Measurements from ENCODE around the gene DSTYK.
"Not testable (repeated sequence)": the region's sequence is repeated elsewhere in the genome, so short reads cannot be mapped to it uniquely, and the experiment has no call there.

DSTYK gene

GRCh38 chr1:205240569-205240968 is 29.1 kb upstream of the DSTYK start:
- DNase-seq (ENCODE audit: low read depth in 2 of 2): no peak

DNA sequence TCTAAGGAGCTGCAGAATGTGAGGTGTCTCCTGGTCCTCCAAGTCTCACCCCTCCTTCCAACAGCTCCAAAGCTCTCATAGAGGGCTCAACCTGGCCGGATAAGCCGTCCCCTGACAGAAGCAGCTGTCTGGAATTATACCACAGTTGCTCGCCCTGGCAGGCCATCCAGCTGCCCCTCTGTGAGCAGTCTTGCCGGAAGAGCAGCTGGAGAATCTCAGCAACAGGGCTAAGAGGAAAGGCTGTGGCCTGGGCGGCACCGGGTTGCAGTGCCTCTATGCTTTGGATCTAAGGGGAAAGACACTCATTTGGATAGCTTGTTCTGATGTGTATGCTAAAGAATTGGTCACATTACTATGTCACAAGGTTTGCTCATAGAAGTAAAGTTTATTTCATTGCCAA is 28.6 kb upstream of the DSTYK start:
- no peak for DNase-seq (ENCODE audit: low read depth in 2 of 2)

GRCh38 chr1:205239078-205239477 is 27.6 kb upstream of the DSTYK start:
- DNase-seq (ENCODE audit: low read depth in 2 of 2): no peak

DNA sequence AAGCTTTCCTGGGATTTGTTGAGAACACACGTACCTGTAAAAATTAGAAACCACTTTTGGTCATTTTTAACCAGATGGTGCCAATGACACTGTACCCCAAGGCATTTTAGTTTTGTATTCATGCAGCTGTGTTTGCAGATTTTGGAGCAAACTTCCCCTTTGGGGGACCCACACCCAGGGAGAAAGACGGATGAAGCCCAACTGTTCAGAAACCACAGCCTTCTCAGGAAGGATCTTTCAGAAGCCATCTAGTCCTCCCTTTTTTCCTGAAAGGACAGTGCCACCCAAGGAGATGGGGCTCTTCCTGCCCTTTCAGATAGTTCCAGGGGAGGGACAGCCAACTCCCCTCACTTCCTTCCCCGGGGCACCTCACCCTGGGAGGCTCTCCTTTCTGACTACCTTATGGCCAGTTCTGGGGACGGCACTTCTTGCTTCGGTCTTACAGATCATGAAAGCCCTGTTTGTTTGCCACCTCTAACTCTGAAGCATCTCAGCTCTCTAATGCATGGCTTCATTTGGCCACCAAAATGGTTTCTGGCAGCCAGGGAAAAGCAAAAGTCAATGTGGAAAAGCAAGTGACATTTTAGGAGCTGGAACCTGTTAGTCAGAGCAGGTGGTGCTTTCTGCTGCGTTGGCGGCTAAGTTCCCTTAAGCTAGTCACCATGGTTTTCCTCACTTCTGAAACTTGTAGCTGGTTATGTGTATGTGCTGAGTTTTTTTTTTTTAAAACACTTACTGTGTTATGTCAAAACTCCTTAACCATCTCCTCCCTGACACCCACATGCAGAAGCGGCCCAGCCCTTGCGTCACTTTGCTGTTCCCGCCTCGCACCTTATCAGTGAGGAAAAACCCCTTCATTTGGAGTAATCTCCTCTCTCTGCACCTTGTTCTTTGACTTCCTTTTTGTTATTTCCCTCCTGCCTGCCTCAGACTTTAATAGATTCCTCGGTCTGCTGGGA is 26.3 kb upstream of the DSTYK start:
- peak; percentile 34 to 38 for DNase-seq (ENCODE audit: low read depth in 2 of 2)

DNA sequence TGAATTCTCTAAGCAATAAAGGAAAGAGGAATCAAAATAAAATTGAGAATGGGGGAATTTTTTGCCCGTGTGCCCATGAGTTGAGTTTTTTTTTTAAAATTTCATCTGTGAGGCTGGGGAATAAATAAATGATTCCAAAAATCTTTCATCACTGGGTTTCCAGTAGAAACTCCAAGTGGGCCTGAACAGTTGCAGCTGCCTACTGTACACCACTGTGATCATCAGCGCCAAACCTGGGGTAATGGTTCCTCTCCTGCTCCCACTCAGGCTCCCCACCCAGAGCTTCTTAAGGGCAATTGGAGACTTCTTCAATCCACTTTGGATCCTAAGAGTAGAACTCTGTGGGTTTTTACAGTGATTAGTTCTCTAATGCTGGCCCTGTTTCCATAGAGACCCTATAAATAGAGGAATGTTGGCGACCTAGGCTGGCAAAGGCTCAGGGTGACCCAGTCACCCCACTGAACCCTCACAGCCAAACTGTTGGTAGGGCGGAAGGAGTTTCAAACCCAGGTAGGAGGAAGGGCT is 25.5 kb upstream of the DSTYK start:
- no peak for DNase-seq (ENCODE audit: low read depth in 2 of 2)

GRCh38 chr1:205236526-205236925 is 25.0 kb upstream of the DSTYK start:
- no peak for DNase-seq (ENCODE audit: low read depth in 2 of 2)

DNA sequence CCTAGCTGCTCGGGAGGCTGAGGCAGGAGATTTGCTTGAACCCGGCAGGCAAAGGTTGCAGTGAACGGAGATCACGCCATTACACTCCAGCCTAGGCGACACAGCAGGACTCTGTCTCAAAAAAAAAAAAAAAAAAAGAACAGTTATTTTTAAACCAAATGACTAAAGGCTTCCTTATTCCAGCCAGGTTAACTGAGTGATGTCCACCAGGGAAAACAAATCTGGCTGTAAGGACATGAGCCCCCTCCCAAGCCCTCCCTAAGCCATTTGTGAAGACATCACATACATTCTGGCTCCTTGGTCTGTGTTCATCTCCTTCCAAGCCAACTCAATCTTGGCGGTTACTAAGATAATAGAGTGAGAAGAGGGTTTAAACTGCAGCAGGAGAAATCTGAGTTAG is 24.4 kb upstream of the DSTYK start:
- DNase-seq (ENCODE audit: low read depth in 2 of 2): no peak

GRCh38 chr1:205233986-205234385 is 22.5 kb upstream of the DSTYK start:
- DNase-seq (ENCODE audit: low read depth in 2 of 2): not testable (repeated sequence)

GRCh38 chr1:205232945-205233397 is 21.5 kb upstream of the DSTYK start:
- DNase-seq (ENCODE audit: low read depth in 2 of 2): no peak

DNA sequence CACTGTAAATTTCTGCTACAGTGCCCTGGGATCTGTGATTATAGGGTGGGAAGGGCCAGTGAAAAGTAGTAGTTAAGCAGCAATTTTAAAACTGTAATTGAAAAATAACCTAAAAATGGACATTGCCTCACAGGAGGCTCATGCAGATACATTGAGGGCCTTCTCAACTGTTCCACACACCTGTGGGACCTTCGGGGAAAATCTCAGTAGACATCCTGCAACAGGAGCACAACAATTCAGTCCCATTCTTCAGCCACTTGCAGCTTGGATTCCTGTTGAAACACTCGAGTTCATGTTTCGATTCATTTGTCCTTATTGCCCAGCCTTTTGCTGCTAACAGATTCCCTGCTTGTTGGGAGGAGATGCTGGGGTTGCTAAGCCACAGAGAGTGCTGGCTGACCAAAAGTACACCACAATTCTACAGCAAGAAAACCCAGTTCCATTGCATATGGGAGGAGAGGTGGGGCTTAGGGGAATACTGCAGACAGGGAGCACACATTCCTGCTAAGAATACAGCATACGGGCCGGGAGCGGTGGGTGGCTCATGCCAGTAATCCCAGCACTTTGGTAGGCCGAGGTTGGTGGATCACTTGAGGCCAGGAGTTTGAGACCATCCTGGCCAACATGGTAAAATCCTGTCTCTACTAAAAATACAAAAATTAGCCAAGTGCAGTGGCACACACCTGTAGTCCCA is 20.8 kb upstream of the DSTYK start:
- DNase-seq (ENCODE audit: low read depth in 2 of 2): no peak

- no peak for DNase-seq (ENCODE audit: low read depth in 2 of 2)
Observed at GRCh38 chr1:205230982-205231381, 19.5 kb upstream of the DSTYK start.

- DNase-seq (ENCODE audit: low read depth in 2 of 2): no peak
Observed at GRCh38 chr1:205229916-205230700, 18.6 kb upstream of the DSTYK start.

- DNase-seq (ENCODE audit: low read depth in 2 of 2): peak; percentile 43 to 44
Observed at GRCh38 chr1:205229399-205229871, 17.9 kb upstream of the DSTYK start.

GRCh38 chr1:205228093-205228521 is 16.6 kb upstream of the DSTYK start:
- DNase-seq (ENCODE audit: low read depth in 2 of 2): no peak

DNA sequence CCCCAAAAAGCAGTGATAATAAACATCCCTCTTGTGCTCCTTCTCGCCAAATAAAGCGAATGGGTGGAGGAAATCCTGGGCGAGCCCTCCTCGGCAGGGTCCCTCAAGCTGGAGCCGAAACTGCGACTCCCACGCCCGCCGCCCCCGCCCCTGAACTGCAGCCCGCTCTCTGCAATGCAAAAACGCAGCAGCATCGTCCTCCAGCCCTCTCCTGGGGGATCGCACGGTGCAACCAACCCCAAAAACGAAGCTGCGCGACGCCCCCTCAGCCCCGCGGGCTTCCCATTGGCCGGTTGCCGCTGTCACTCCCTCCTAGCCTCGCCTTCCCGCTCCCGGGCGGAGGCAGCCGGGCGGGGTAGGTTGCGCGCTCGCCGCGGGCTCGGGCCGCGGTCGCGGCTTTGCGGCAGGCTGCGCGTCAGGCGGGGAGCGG is 16.1 kb upstream of the DSTYK start, which contains the start of gene TMCC2:
Gene TMCC2, plus strand, starts transcription at position 363 of the 430 bp plus-strand sequence. CDS start 619 bp downstream, outside the sequence.
- DNase-seq (ENCODE audit: low read depth in 2 of 2): peak; percentile 80 to 82

DNA sequence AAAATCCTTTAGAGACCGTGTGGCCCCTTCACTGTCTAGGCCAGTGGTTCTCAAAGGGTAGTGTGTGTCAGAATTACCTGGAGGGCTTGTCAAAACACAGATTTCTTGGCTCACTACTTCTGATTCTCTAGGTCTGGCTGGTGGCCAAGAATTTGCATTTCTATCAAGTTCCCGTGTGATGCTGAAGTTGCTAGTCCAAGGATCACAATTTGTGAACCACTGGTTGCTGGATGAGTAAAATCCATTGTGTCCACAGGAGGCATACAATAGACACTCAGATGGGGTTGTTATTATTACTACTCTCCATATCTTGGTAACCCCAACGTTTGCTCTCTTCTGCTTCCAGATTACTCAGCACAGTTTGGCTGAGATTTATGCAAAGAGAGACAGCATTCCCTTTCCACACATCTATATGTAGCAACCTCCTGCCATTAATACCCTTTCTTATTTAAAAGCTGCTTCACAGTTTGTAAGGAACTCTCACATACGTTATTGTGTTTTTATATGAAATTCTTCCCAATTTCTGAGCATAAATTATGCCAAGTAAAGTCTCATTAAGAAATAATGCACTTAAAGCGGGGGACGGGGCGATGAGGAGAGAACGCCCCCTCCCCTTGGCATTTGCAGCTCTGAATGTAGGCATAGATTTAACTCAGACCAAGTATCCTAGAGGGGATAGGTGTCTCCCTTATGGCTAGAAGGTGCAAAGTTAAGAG is 15.5 kb upstream of the DSTYK start:
- no peak for DNase-seq (ENCODE audit: low read depth in 2 of 2)

DNA sequence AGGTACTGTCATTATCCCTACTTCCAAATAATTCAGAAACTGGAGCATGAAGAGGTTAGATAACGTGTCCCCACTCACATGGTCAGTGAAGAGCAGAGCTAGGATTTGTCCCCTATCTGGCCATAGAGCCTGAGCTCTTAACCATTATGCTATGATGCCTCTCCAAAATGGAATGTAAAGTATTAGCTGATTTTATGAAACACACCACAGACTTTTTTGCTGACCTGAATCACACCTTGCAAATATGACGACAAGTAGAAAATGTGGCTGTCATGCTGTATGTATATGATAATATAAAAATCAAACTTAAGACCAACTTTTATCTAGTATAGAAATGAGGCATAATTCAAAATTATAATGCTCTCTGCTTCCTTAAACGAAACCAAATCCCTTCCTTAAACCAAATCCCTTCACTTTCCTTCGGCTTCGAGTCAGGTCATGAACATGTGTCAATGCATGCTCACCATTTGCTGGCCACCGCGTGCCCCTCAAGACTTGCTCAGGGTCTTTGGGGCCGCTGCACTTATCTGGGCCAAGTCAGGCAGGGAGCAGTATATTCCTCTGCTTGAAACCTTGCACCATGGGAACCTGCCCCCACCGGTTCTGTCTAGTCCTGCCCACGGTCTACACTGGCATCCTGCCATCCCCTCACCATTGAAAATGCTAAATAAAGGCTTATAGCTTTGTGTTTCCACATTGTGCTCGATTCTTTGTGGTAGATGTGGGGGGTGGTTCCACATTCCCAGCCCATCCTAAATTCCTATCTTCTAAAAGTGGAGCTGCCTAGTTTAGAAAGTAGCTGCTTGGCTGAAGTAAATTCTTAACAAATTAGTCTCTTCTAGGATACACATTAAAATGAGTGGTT is 14.6 kb upstream of the DSTYK start:
- no peak for DNase-seq (ENCODE audit: low read depth in 2 of 2)

DNA sequence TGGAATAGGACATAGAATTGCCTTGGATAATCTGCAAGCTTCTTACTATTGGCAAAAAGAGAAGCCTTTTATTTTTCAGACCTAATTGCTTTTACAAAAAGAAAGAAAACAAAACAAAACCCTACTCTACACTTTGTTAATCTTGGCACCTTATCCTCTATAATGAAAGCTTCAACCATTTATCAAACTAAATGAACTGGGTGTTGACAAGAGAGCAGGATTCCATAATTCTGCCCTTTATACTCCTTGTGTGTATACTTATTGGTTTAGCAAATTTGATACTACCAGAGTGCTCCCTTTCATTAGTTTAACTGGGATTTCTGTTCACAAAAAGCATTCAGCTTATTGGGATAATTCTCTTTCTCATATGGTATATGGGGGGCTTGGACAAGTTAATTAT is 13.2 kb upstream of the DSTYK start:
- no peak for DNase-seq (ENCODE audit: low read depth in 2 of 2)

- no peak for DNase-seq (ENCODE audit: low read depth in 2 of 2)
Observed at GRCh38 chr1:205220421-205220820, 8.9 kb upstream of the DSTYK start.

GRCh38 chr1:205217418-205217817 is 5.9 kb upstream of the DSTYK start:
- DNase-seq (ENCODE audit: low read depth in 2 of 2): no peak
